Endothelial cell of umbilical vein (primary cell): ENCODE results near the gene PRR16.

Source experiments
- CTCF ChIP-seq, 2 donors: IDR thresholded peaks; 1 replicate in 1 of 2; 2 replicates in 1 of 2; pipeline ENCODE4 v1.5.1; 2011; ENCODE audit warnings: low read length in 2 of 2, mild to moderate bottlenecking in 2 of 2, moderate library complexity in 2 of 2, control low read depth in 1 of 2, inconsistent platforms in 1 of 2, low read depth in 1 of 2; ENCODE audit not compliant: insufficient read depth in 1 of 2; ENCODE audit errors: extremely low read depth in 1 of 2
- EZH2 ChIP-seq: IDR thresholded peaks from 2 replicates; pipeline ENCODE4 v1.6.1; 2012; ENCODE audit warnings: borderline replicate concordance, low read depth, mild to moderate bottlenecking, moderate library complexity, low read length, inconsistent platforms; ENCODE audit not compliant: severe bottlenecking
- MAX ChIP-seq: IDR thresholded peaks from 2 replicates; pipeline ENCODE4 v1.6.1; 2011; ENCODE audit not compliant: insufficient read depth, insufficient read length
- POLR2A ChIP-seq: IDR thresholded peaks from 2 replicates; pipeline ENCODE4 v1.6.1; 2012; ENCODE audit warnings: low read depth, mild to moderate bottlenecking, control low read depth, low read length
- POLR2AphosphoS5 ChIP-seq: IDR thresholded peaks from 2 replicates; pipeline ENCODE4 v1.6.1; 2012; ENCODE audit warnings: low read depth, mild to moderate bottlenecking, control low read depth, low read length, moderate library complexity; ENCODE audit not compliant: insufficient read depth

GRCh38 chr5:120682851-120683250 is 218.8 kb downstream of the PRR16 start:
- TF ChIP-seq POLR2A, result no peak
- TF ChIP-seq MAX, result no peak
- TF ChIP-seq CTCF (IDR thresholded peaks at IDR 0.05; ENCODE audit: extremely low read depth in 1 of 2, insufficient read depth in 1 of 2, low read depth in 1 of 2, low read length in 2 of 2), result no peak
- TF ChIP-seq EZH2, result no peak
- TF ChIP-seq POLR2AphosphoS5, result no peak
